Activated CD4-positive, alpha-beta T cell treated with anti-CD3 and anti-CD28 coated beads, Interleukin-2, Interleukin-6, amounts not matched to agents 100 ng/mL and 50 ng/mL, durations not matched to agents 16 hours and 8 hours (primary cell): ENCODE measurements around the gene CXCR1.
"Not testable (repeated sequence)": the region's sequence is repeated elsewhere in the genome, so short reads cannot be mapped to it uniquely, and the experiment has no call there.

Experiments
- DNase-seq: peaks from one replicate; pipeline ENCODE4 v3.0.0-alpha.2; 2020

The CXCR1 gene

DNA sequence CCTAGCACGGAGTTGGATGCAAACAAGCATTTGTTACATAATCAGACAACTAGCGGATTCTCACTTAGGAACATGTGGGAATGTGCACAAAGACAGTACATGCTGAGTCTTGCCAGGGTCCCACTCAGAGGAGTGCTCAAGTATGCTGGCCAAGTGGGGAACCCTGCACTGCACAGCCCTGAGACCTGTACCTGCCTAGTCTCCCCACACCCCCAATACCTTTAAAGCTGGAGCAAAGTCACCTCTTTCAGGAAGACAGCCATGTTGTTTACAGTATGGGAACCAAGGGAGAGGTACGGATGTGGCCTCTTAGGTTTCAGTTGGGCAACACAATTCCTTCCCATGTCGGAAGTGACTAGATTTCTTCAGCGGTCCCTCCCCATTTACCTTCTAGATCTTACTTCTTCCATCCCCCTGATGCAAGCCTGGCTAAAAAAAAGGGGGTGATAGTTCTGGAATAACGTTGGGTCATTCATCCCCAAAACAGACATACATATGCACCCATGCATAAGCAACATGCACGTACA, 10.7 kb downstream of the CXCR1 start:
- no peak for DNase-seq

- DNase-seq, result no peak
Measured at GRCh38 chr2:218152777-218153176, 14.0 kb downstream of the CXCR1 start.

GRCh38 chr2:218152172-218152571, 14.6 kb downstream of the CXCR1 start:
- no peak for DNase-seq

GRCh38 chr2:218149848-218150440, 16.8 kb downstream of the CXCR1 start:
- no peak for DNase-seq

DNA sequence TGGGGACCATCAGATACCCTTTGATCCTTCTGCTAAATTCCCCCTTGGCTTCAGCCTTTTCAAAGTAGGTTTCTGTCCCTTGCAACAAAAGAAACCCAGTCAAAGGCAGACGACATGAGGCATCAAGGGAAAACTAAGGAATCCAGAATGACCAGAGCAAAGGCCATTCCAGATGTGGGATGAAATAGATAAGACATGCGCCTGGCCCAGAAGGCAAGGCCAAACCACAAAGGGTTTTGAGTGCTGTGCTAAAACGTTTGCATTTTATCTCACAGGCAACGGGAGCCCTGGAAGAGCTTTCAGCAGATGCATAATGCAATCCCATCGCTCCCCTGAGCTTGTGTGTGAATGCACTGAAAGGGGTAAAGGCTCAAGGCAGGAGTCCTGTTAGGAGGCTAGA, 17.7 kb downstream of the CXCR1 start:
- DNase-seq, result no peak

GRCh38 chr2:218146056-218146455, 20.7 kb downstream of the CXCR1 start:
- no peak for DNase-seq

GRCh38 chr2:218145124-218145523, 21.6 kb downstream of the CXCR1 start:
- DNase-seq, result no peak

- no peak for DNase-seq
Measured at GRCh38 chr2:218138047-218138446, 28.7 kb downstream of the CXCR1 start.

DNA sequence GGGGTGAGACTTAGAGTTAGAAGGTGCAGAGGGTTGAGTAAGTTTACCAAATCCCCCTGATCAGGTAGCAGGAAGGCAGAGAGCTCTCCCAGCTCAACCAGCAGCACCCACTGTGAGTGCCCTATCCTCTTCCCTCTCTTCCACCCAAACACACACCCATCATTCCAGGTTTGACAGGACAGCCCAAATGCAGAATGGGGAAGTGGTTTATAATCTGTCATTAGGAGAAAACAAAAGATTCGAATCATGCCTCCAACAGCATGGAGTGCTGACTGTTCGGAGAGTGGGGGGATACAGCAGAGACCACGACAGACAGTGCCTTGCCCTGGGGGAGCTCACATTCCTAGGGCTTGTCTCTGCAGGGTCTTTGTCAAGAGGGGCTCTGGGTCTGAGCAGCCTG, 29.2 kb downstream of the CXCR1 start:
- no peak for DNase-seq

DNA sequence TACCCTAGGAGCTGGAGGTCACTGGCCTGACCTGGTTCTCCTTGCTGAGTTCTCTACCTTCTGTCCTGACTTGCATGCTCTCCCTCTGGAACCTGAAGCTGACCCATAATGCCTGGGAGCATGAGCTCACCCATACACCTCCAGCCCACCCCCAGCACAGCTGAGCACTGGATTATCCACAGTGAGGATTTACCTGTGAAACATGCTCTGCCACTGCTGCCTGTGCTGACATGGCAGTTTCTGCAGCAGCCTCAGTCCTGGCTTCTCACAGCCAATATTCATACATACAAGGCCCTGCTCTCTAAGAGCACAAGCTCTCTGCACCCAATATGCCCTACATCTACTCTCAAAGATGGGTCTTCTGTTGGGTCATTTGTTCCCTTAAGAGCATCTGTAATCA, 35.9 kb downstream of the CXCR1 start:
- DNase-seq, result no peak

DNA sequence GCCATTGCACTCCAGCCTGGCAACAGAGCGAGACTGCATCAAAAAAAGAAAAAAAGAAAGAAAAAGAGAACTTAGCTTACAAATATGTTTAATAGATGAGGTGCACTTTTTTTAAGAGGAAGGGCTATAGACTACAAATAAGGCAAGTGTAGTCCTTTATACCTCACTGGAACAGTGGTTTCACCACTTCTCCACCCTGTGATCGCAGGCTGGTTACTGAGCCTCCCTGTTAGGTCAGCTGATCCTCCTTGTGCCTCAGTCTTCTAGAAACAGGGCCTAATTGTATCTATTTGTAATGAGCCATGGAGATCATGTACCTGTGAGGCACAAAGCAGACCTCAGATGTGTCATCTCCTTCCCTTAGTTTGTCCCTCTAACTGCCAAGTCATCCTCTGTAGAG, 36.4 kb downstream of the CXCR1 start:
- DNase-seq, result no peak

GRCh38 chr2:218129458-218130135, 37.2 kb downstream of the CXCR1 start:
- DNase-seq, result no peak

- no peak for DNase-seq
Measured at GRCh38 chr2:218128781-218129457, 37.8 kb downstream of the CXCR1 start.

DNA sequence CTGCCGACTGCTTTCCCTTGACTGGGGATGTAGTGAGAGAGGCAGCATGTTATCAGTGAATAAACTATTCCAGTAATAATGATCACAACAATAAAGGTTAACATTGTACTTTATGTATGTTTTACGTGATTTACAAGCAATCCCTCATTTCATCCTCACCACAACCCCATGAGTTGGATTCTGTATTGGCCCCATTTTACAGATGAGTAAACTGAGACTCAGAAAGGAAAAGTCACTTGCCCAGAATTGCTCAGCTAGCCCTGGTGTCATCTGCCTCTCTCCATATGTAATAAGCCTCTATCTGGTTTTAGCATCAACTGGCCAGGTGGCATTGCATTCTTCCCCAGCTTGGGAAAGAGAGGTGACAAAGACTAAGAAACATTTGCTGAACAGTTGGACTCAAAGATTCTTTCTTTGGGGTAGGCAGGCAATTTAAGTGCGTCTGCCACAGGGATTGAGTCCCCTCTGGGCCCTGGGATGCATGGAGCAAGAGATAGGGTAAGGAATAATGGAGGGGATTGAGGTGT, 38.8 kb downstream of the CXCR1 start:
- no peak for DNase-seq

- no peak for DNase-seq
Measured at GRCh38 chr2:218125626-218126080, 41.1 kb downstream of the CXCR1 start, which contains the start of gene CXCR2. Gene CXCR2, plus strand, starts transcription at chr2:218126028. Its CDS starts 8,774 bp downstream, at chr2:218134802.

DNA sequence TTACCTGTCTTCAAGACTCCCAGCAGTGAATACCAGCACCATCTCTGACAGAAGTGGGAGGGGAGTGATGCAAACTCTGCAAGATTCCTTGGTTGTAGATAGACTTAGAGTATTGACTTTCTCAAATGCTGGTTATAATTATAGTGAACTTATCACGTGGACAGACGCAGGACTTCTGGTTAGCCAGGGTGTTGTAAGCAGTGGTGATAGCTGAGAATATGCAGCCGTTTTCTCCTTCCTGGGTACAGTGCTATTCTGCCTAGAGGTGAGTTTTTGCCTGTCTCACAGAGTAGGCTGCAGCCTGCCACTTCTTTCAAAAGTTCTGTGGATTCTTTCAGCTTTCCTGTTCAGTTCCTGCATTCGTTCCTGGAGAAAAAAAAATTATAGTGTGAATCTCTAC, 41.7 kb downstream of the CXCR1 start:
- DNase-seq, result no peak

GRCh38 chr2:218123986-218124385, 42.8 kb downstream of the CXCR1 start:
- DNase-seq, result no peak

GRCh38 chr2:218122286-218122685, 44.5 kb downstream of the CXCR1 start:
- not testable (repeated sequence) for DNase-seq

DNA sequence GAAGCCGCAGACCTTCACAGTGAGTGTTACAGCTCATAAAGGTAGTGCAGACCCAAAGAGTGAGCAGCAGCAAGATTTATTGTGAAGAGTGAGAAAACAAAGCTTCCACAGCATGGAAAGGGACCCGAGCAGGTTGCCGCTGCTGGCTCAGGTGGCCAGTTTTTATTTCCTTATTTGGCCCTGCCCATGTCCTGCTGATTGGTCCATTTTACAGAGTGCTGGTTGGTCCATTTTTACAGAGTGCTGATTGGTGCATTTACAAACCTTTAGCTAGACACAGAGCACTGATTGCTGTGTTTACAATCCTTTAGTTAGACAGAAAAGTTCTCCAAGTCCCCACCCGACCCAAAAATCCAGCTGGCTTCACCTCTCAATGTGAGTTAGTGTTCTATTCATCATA, 45.0 kb downstream of the CXCR1 start:
- not testable (repeated sequence) for DNase-seq
